GM21786 (cell line): Measurements from ENCODE around the gene KRTAP1-3.
"Not testable (repeated sequence)": the region's sequence is repeated elsewhere in the genome, so short reads cannot be mapped to it uniquely, and the experiment has no call there.

ENCODE experiments used
- ATAC-seq: cut with Tn5 transposase; IDR thresholded peaks from one replicate; pipeline ENCODE4 v1.9.1; 2021; ENCODE audit not compliant: unreplicated experiment

The KRTAP1-3 gene

GRCh38 chr17:41054556-41054955, 19.9 kb upstream of the KRTAP1-3 start:
- not testable (repeated sequence) for ATAC-seq

DNA sequence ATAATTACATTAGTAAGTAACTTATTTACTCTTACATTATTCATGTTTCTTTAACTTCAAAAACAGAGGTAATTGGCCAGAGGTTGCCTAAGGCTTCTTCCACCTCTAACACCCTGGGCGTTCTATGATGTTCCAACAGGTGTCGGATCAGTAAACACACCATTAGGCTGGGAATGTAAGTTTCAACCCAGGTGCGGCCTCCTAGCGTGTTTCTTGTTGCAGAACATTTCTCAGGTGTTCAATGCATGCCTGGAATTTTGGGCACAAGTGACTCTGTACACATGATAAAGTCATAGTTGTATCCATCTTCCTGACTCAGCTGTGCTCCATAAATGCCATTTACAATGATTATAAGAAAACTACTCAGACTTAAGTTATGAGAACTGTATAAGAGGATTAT, 19.4 kb upstream of the KRTAP1-3 start:
- no peak for ATAC-seq

GRCh38 chr17:41052566-41052965, 17.9 kb upstream of the KRTAP1-3 start:
- no peak for ATAC-seq

DNA sequence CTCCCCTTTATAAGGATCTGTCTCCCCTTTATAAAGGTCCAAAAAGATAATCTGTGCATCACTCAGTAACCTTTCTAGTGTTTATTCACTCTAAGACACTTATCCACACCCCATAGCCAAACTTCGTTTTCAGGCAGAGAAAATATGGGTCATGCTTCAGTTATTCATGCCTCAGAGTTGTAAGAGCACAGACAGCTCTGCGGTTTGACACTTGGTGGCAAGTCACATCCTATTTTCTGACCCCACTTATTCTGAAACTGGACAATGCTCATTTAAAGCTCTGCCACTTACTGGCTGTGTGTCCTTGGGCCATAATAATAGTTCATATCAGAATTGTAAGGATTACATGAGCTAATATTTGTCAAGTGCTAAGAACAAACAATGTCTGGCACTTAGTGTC, 14.4 kb upstream of the KRTAP1-3 start:
- no peak for ATAC-seq

GRCh38 chr17:41048441-41048840, 13.8 kb upstream of the KRTAP1-3 start:
- ATAC-seq, result no peak

DNA sequence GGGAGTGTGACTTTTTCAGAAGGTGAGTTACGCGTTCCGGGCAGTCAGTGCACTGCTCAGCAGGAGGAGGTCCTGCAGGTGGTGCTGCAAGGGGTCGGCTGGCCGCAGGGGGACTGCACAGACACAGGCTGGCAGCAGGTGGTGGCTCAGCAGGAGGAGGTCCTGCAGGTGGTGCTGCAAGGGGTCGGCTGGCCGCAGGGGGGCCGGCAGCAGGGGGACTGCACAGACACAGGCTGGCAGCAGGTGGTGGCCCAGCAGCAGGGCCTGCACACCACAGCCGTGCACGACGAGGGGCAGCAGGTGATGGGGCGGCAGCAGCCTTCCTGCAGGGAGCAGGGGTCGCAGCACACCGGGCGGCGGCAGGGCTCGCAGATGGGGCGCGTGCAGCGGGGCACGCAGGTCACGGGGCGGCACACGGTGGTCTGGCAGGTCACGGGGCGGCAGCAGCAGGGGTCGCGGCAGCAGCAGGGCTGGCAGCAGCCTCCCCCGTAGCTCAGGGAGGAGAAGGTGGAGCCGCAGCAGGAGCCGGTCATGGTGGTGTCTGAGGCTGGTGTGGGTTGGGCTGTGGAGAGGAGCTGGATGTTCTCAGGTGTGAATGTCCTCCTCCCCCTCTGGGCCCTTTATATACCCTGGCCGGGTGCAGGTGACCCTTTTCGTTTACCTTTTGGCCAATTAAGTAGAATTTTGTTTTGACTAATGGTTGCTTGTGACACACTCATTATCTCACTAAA, 12.2 kb upstream of the KRTAP1-3 start, which contains the start of gene KRTAP2-1:
KRTAP2-1 (minus strand) TSS at position 582 of the 731 bp plus-strand sequence; CDS start at position 533, 49 bp downstream.
- not testable (repeated sequence) for ATAC-seq

DNA sequence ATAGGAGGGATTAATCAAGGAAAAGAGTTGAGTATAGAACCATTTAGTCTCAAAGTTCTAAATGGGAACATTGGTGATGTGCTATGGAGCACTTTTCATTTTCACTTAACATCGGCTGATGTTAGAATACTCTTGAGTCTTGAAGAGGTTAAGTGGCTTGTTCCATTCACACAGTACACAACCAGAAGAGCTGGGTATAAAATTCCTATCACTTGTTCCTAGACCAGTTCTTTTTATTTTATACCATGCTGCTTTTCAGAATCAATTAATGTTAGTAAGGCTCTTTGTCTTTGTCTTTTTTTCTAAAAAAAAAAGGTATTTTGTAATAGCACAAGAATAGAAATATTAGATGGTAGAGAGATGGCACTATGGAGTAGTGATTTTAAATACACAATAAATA, 8.3 kb upstream of the KRTAP1-3 start:
- ATAC-seq, result no peak

- not testable (repeated sequence) for ATAC-seq
These were observed 6.3 kb upstream of the KRTAP1-3 start, which contains the start of gene KRTAP1-1 for GRCh38 chr17:41040783-41041571. KRTAP1-1 (minus strand) TSS chr17:41041450; CDS start chr17:41041397, 53 bp downstream.

- ATAC-seq, result no peak
These were observed 3.2 kb upstream of the KRTAP1-3 start for GRCh38 chr17:41037853-41038350.

GRCh38 chr17:41029633-41030245, 4.9 kb downstream of the KRTAP1-3 start, which contains the start of gene KRTAP1-4:
KRTAP1-4 (minus strand) TSS chr17:41030195; CDS start chr17:41030078, 117 bp downstream.
- ATAC-seq, result no peak

DNA sequence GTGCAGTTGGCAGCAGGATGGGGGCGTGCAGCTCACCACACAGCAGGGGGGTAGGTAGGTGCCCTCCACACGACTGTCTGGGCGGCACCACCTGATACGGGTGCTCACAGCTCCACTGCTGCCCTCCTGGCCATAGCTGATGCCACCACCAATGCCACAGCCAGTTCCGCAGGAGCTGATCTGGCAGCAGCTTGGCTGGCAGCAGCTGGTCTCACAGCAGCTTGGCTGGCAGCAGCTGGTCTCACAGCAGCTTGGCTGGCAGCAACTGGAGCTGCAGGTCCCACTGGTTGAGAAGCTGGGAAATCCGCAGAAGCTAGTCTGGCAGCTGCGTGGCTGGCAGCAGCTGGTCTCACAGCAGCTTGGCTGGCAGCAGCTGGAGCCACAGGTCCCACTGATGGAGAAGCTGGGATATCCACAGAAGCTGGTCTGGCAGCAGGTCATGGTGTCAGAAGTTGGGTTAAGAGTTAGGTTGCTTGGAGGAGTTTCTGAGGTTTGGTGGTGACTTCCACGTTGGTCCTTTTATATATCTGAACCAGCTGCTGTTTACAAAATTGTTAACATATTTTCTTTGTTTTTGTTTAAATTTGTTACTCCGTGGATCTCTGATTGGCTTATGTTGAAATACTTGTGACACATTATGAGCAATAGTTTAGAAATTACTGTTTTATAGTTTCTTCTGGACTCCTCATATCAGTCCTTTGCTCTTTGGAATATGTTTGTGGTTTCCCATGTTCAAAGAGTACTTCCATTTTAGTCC, 7.8 kb downstream of the KRTAP1-3 start, which contains the start of gene KRTAP1-5:
KRTAP1-5 (minus strand) TSS at position 494 of the 757 bp plus-strand sequence; CDS start at position 441, 53 bp downstream.
- ATAC-seq, result no peak

DNA sequence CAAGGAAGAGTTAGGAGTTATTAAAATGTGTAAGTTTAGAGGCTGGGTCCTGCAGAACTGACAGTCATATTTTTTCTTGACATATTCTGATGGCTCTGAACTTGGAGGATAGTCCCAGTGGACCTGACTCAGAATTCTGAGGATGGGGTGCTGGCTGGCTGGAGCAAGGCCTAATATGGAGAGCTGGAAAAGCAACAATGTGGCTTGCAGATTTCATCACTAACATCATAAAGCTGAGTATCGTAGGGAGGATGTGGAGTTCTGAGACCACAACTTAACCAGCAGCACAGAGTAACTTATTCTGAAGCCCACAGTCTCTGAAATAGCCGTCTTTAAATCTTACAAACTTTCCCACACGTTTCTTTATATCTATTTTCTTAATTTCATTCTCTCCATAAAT, 10.0 kb downstream of the KRTAP1-3 start:
- no peak for ATAC-seq

GRCh38 chr17:41020336-41020735, 14.3 kb downstream of the KRTAP1-3 start:
- ATAC-seq, result no peak

GRCh38 chr17:41019415-41019814, 15.3 kb downstream of the KRTAP1-3 start:
- no peak for ATAC-seq

- ATAC-seq, result no peak
These were observed 16.1 kb downstream of the KRTAP1-3 start for GRCh38 chr17:41018541-41018940.

GRCh38 chr17:41016578-41017215, 18.0 kb downstream of the KRTAP1-3 start:
- no peak for ATAC-seq

- ATAC-seq, result no peak
These were observed 19.2 kb downstream of the KRTAP1-3 start for GRCh38 chr17:41015454-41015853.

- ATAC-seq, result no peak
These were observed 21.1 kb downstream of the KRTAP1-3 start for GRCh38 chr17:41013606-41014005.

DNA sequence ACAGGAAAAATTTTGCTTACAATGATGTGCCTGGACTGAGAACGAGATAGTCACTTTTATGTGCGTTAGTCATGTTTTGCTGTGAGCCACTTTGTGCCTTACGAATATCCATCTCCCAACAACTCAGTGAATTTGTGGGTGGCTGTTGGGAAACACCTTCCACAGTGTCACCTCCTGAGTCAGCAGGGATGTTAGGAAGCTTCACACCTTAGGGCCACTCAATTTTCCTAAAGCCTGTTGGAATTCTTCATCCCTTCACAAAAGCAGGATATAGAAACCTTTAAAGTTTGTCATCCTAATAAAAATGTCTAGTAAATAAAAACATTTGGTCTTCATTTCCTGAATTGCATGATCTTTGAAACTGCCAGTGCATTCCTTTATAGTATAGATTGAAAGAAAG, 21.5 kb downstream of the KRTAP1-3 start:
- no peak for ATAC-seq
